Left ventricle myocardium superior (tissue), 1 donor: Measurements from ENCODE around the gene NCSTN. TPM values are rescaled to one million over a fixed set of nuclear protein-coding genes. Genes with fewer than 3 reads are reported as not detected.

Experiments
- ATAC-seq: fragments of 200-7000 bp; cut with Tn5 transposase; one replicate; pipeline ENCODE4 v1.9.1; 2020; ENCODE audit warnings: mild to moderate bottlenecking, moderate library complexity
- DNase-seq: peaks from one replicate; pipeline ENCODE4 v3.0.0-alpha.2; 2020
- intact Hi-C: fragments of 100-400 bp; cut with micrococcal nuclease; formaldehyde crosslinking; loops from one replicate; pipeline ENCODE4 v1.11.0; 2022
- long read RNA-seq: library from polyadenylated mRNA; unstranded; transcript quantifications from one replicate; pipeline ENCODE4 v2.0.0, GENCODE V29; 2021
- total RNA-seq: library from RNA; stranded (reverse); fragmentation: NEBNext Ultra II Directional; extraction: Animal tissue kit (Norgen Biotek cat#: 25700); gene quantifications from one replicate; pipeline ENCODE4 v1.2.1, GENCODE V29; 2021
- donor health status: DM: no; HTN: yes; CAD: no; lungs with severe emphysema.

NCSTN gene
- 60.7 TPM for total RNA-seq
- long read RNA-seq, transcript NCSTN-201 (17 exons, 2,936 nt): major isoform, 6 of 13 reads
- long read RNA-seq, partial matches to known transcripts: 4 of 13 reads
- long read RNA-seq, other reads (novel, unspliced or antisense): 3 of 13 reads

- ATAC-seq (peak; percentile 99), DNase-seq (peak; percentile 93)
- intact Hi-C loops: no loop called here
Observed at GRCh38 chr1:160342953-160343869, at the start of gene NCSTN, which contains the start of gene COPA. Gene NCSTN, plus strand, starts transcription at chr1:160343383. Its CDS starts 14 bp downstream, at chr1:160343397. Gene COPA, minus strand, starts transcription at chr1:160343250. Its CDS starts 80 bp downstream, at chr1:160343170.

- intact Hi-C loops: no loop called here
- no peak for DNase-seq
Observed at GRCh38 chr1:160296036-160296435, 47.1 kb upstream of the NCSTN start.

GRCh38 chr1:160300173-160300572 is 43.0 kb upstream of the NCSTN start:
- intact Hi-C loops: no loop called here
- DNase-seq (no peak), ATAC-seq (no peak)

More at GRCh38 chr1:160296036-160296435, 47.1 kb upstream of the NCSTN start:
- ATAC-seq: no peak

- intact Hi-C loops: no loop called here
- peak; percentile 79 for ATAC-seq
- no peak for DNase-seq
Observed at GRCh38 chr1:160307118-160307791, 35.9 kb upstream of the NCSTN start.

- intact Hi-C loops: no loop called here
- DNase-seq: no peak
- ATAC-seq: peak; percentile 49
Observed at GRCh38 chr1:160308451-160309184, 34.6 kb upstream of the NCSTN start.

- no peak for DNase-seq
- ATAC-seq: no peak
- intact Hi-C loops: no loop called here
Observed at GRCh38 chr1:160309185-160309557, 34.0 kb upstream of the NCSTN start.

GRCh38 chr1:160309571-160309970 is 33.6 kb upstream of the NCSTN start:
- ATAC-seq (no peak), DNase-seq (no peak)
- intact Hi-C loops: no loop called here

- ATAC-seq: no peak
Observed at GRCh38 chr1:160315359-160315758, 27.8 kb upstream of the NCSTN start.

GRCh38 chr1:160322831-160323230 is 20.4 kb upstream of the NCSTN start:
- no peak for ATAC-seq
- intact Hi-C loops: no loop called here

More at GRCh38 chr1:160315359-160315758, 27.8 kb upstream of the NCSTN start:
- no peak for DNase-seq
- intact Hi-C loops: no loop called here

GRCh38 chr1:160325252-160325651 is 17.9 kb upstream of the NCSTN start:
- DNase-seq (no peak), ATAC-seq (no peak)
- intact Hi-C loops: no loop called here

More at GRCh38 chr1:160322831-160323230, 20.4 kb upstream of the NCSTN start:
- no peak for DNase-seq

- no peak for DNase-seq
- intact Hi-C loops: no loop called here
- no peak for ATAC-seq
Observed at GRCh38 chr1:160326418-160326817, 16.8 kb upstream of the NCSTN start.

- DNase-seq (no peak), ATAC-seq (no peak)
- intact Hi-C loops: no loop called here
Observed at GRCh38 chr1:160328184-160328583, 15.0 kb upstream of the NCSTN start.

- intact Hi-C loops: no loop called here
- no peak for DNase-seq
- ATAC-seq: no peak
Observed at GRCh38 chr1:160330119-160330518, 13.1 kb upstream of the NCSTN start.

- ATAC-seq (no peak), DNase-seq (no peak)
- intact Hi-C loops: no loop called here
Observed at GRCh38 chr1:160332516-160332915, 10.7 kb upstream of the NCSTN start.

GRCh38 chr1:160338580-160338979 is 4.6 kb upstream of the NCSTN start:
- ATAC-seq: no peak
- intact Hi-C loops: no loop called here
- DNase-seq: no peak

- DNase-seq (no peak), ATAC-seq (no peak)
- intact Hi-C loops: no loop called here
Observed at GRCh38 chr1:160340146-160340545, 3.0 kb upstream of the NCSTN start.

- ATAC-seq (no peak), DNase-seq (no peak)
- intact Hi-C loops: no loop called here
Observed at GRCh38 chr1:160340866-160341265, 2.3 kb upstream of the NCSTN start.

GRCh38 chr1:160342526-160342925 is 657 bp upstream of the NCSTN start:
- intact Hi-C loops: no loop called here
- no peak for DNase-seq
- ATAC-seq: peak; percentile 9

- intact Hi-C loops: no loop called here
- no peak for ATAC-seq
Observed at GRCh38 chr1:160344241-160344640, 1.1 kb downstream of the NCSTN start.

More at GRCh38 chr1:160344241-160344640, 1.1 kb downstream of the NCSTN start:
- DNase-seq: no peak
